WTC11 (cell line): ENCODE results near the gene ACAD9. TPM values are rescaled to one million over a fixed set of nuclear protein-coding genes. Genes with fewer than 3 reads are reported as not detected.

Experiments
- ATAC-seq: fragments of 200-7000 bp; cut with Tn5 transposase; 2 replicates; pipeline ENCODE4 v1.10.0; 2021; ENCODE audit warnings: mild to moderate bottlenecking, moderate library complexity
- CTCF ChIA-PET: fragments of 300-600 bp; sonication (Branson Sonifier 250); formaldehyde crosslinking; loops from one replicate; lab custom pipeline; 2021; ENCODE audit warnings: antibody characterized with exemption; lab: Charles Lee
- POLR2A ChIA-PET: fragments of 350-600 bp; sonication (Branson Sonifier 250); formaldehyde crosslinking; loops from one replicate; lab custom pipeline; 2021; ENCODE audit warnings: antibody characterized with exemption; lab: Charles Lee
- DNase-seq: peaks from one replicate; pipeline ENCODE4 v3.0.0; 2021; ENCODE audit warnings: low spot score
- H3K27ac Mint-ChIP-seq: 2 replicates; pipeline ENCODE4 v1.8.0; 2021; ENCODE audit warnings: mixed read lengths
- H3K27me3 Mint-ChIP-seq: 2 replicates; pipeline ENCODE4 v1.8.0; 2021; ENCODE audit warnings: low read depth, mild to moderate bottlenecking, moderate library complexity, mixed read lengths
- H3K36me3 Mint-ChIP-seq: 2 replicates; pipeline ENCODE4 v1.8.0; 2021; ENCODE audit warnings: mixed read lengths
- H3K4me1 Mint-ChIP-seq: 2 replicates; pipeline ENCODE4 v1.8.0; 2022; ENCODE audit warnings: mixed read lengths
- H3K4me3 Mint-ChIP-seq: 2 replicates; pipeline ENCODE4 v1.8.0; 2021; ENCODE audit warnings: mild to moderate bottlenecking, moderate library complexity, mixed read lengths
- H3K9me3 Mint-ChIP-seq: 2 replicates; pipeline ENCODE4 v1.8.0; 2021; ENCODE audit warnings: mixed read lengths
- EMX1 ChIP-seq: fragments of 250-450 bp; sonication (Bioruptor Pico); IDR thresholded peaks from 2 replicates; pipeline ENCODE4 v1.8.0; 2021; ENCODE audit warnings: mild to moderate bottlenecking
- ETV6 ChIP-seq: sonication (generic); formaldehyde crosslinking; IDR thresholded peaks from 2 replicates; pipeline ENCODE4 v1.8.1; 2022; ENCODE audit warnings: mild to moderate bottlenecking, missing genetic modification reagents
- FOXJ3 ChIP-seq: sonication (generic); formaldehyde crosslinking; IDR thresholded peaks from 2 replicates; pipeline ENCODE4 v1.9.0; 2021; ENCODE audit warnings: missing genetic modification reagents, mild to moderate bottlenecking, borderline replicate concordance
- GRHL2 ChIP-seq: fragments of 250-450 bp; sonication (Bioruptor Pico); IDR thresholded peaks from 2 replicates; pipeline ENCODE4 v1.8.0; 2022; ENCODE audit warnings: mild to moderate bottlenecking, moderate library complexity; ENCODE audit not compliant: insufficient replicate concordance, severe bottlenecking
- HMGXB4 ChIP-seq: sonication (generic); formaldehyde crosslinking; IDR thresholded peaks from 2 replicates; pipeline ENCODE4 v1.8.1; 2023; ENCODE audit warnings: mild to moderate bottlenecking, moderate library complexity, missing genetic modification reagents
- NR1H2 ChIP-seq: sonication (generic); formaldehyde crosslinking; IDR thresholded peaks from 2 replicates; pipeline ENCODE4 v1.9.0; 2021; ENCODE audit warnings: mild to moderate bottlenecking, moderate library complexity, missing genetic modification reagents
- OVOL2 ChIP-seq: fragments of 250-450 bp; sonication (Bioruptor Pico); IDR thresholded peaks from 2 replicates; pipeline ENCODE4 v1.9.0; 2021; ENCODE audit warnings: mild to moderate bottlenecking, borderline replicate concordance
- RORB ChIP-seq: fragments of 250-450 bp; sonication (Bioruptor Pico); IDR thresholded peaks from 2 replicates; pipeline ENCODE4 v1.9.0; 2021; ENCODE audit warnings: mild to moderate bottlenecking
- ZNF317 ChIP-seq: sonication (generic); formaldehyde crosslinking; IDR thresholded peaks from 2 replicates; pipeline ENCODE4 v1.8.1; 2023; ENCODE audit warnings: low read depth, mild to moderate bottlenecking, moderate library complexity, missing genetic modification reagents, borderline replicate concordance
- ZNF425 ChIP-seq: fragments of 250-450 bp; sonication (Bioruptor Pico); conservative IDR thresholded peaks from 2 replicates; pipeline ENCODE4 v1.9.0; 2021; ENCODE audit warnings: mild to moderate bottlenecking
- total RNA-seq: library from RNA; stranded (reverse); gene quantifications from 3 replicates; pipeline ENCODE4 v1.2.3, GENCODE V29; 2021
- TF ChIP-seq, protein P1 (sequence below): fragments of 250-450 bp; sonication (Bioruptor Pico); IDR thresholded peaks from 2 replicates; pipeline ENCODE4 v1.9.0; 2021; ENCODE audit warnings: mild to moderate bottlenecking
- TF ChIP-seq, protein P2 (sequence below): sonication (generic); formaldehyde crosslinking; IDR thresholded peaks from 2 replicates; pipeline ENCODE4 v1.8.1; 2022; ENCODE audit warnings: missing genetic modification reagents, borderline replicate concordance
- TF ChIP-seq, protein P3 (sequence below): sonication (generic); formaldehyde crosslinking; IDR thresholded peaks from 2 replicates; pipeline ENCODE4 v1.8.1; 2022; ENCODE audit warnings: low read depth, mild to moderate bottlenecking, moderate library complexity, missing genetic modification reagents, borderline replicate concordance
- TF ChIP-seq, protein P4 (sequence below): fragments of 250-450 bp; sonication (Bioruptor Pico); IDR thresholded peaks from 2 replicates; pipeline ENCODE4 v1.8.0; 2021; ENCODE audit warnings: mild to moderate bottlenecking
- TF ChIP-seq, protein P5 (sequence below): sonication (generic); formaldehyde crosslinking; conservative IDR thresholded peaks from 2 replicates; pipeline ENCODE4 v1.8.1; 2023; ENCODE audit warnings: mild to moderate bottlenecking, low read depth, missing genetic modification reagents, moderate library complexity
- TF ChIP-seq, protein P6 (sequence below): fragments of 200-600 bp; IDR thresholded peaks from 2 replicates; pipeline ENCODE4 v1.8.0; 2022; ENCODE audit warnings: antibody characterized with exemption

Gene ACAD9
- total RNA-seq, 1 experiment from 2014 or later, result 31.2 TPM

GRCh38 chr3:128859630-128860029 lies 19.8 kb upstream of the ACAD9 start (continued):
- no peak for TF ChIP-seq ZNF317 (CRISPR knock-in tag)
- no peak for TF ChIP-seq ETV6 (CRISPR knock-in tag)

- TF ChIP-seq, protein P1, sequence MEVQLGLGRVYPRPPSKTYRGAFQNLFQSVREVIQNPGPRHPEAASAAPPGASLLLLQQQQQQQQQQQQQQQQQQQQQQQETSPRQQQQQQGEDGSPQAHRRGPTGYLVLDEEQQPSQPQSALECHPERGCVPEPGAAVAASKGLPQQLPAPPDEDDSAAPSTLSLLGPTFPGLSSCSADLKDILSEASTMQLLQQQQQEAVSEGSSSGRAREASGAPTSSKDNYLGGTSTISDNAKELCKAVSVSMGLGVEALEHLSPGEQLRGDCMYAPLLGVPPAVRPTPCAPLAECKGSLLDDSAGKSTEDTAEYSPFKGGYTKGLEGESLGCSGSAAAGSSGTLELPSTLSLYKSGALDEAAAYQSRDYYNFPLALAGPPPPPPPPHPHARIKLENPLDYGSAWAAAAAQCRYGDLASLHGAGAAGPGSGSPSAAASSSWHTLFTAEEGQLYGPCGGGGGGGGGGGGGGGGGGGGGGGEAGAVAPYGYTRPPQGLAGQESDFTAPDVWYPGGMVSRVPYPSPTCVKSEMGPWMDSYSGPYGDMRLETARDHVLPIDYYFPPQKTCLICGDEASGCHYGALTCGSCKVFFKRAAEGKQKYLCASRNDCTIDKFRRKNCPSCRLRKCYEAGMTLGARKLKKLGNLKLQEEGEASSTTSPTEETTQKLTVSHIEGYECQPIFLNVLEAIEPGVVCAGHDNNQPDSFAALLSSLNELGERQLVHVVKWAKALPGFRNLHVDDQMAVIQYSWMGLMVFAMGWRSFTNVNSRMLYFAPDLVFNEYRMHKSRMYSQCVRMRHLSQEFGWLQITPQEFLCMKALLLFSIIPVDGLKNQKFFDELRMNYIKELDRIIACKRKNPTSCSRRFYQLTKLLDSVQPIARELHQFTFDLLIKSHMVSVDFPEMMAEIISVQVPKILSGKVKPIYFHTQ (CRISPR knock-in tag), result no peak
- TF ChIP-seq GRHL2 (CRISPR knock-in tag), result no peak
- TF ChIP-seq, protein P2, sequence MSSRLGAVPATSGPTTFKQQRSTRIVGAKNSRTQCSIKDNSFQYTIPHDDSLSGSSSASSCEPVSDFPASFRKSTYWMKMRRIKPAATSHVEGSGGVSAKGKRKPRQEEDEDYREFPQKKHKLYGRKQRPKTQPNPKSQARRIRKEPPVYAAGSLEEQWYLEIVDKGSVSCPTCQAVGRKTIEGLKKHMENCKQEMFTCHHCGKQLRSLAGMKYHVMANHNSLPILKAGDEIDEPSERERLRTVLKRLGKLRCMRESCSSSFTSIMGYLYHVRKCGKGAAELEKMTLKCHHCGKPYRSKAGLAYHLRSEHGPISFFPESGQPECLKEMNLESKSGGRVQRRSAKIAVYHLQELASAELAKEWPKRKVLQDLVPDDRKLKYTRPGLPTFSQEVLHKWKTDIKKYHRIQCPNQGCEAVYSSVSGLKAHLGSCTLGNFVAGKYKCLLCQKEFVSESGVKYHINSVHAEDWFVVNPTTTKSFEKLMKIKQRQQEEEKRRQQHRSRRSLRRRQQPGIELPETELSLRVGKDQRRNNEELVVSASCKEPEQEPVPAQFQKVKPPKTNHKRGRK (CRISPR knock-in tag), result no peak
- TF ChIP-seq, protein P3, sequence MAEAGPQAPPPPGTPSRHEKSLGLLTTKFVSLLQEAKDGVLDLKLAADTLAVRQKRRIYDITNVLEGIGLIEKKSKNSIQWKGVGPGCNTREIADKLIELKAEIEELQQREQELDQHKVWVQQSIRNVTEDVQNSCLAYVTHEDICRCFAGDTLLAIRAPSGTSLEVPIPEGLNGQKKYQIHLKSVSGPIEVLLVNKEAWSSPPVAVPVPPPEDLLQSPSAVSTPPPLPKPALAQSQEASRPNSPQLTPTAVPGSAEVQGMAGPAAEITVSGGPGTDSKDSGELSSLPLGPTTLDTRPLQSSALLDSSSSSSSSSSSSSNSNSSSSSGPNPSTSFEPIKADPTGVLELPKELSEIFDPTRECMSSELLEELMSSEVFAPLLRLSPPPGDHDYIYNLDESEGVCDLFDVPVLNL (CRISPR knock-in tag), result no peak
- TF ChIP-seq EMX1, result no peak
- TF ChIP-seq HMGXB4 (CRISPR knock-in tag), result no peak
- no peak for TF ChIP-seq ZNF425 (CRISPR knock-in tag)
- no peak for TF ChIP-seq OVOL2 (CRISPR knock-in tag)
- TF ChIP-seq RORB (CRISPR knock-in tag), result no peak
- TF ChIP-seq NR1H2 (CRISPR knock-in tag), result no peak
- TF ChIP-seq ZNF317 (CRISPR knock-in tag), result no peak
- ChIA-PET POLR2A (no interaction called here), CTCF (no interaction called here)
- no peak for DNase-seq
- Mint-ChIP-seq H3K4me1 (peaks cover 15% of the 10 kb centered on the region), H3K4me3 (no peak overlapping the region), H3K27me3 (peaks cover 26% of the 10 kb centered on the region), H3K9me3 (peaks cover 56% of the 10 kb centered on the region), H3K27ac (no peak overlapping the region), H3K36me3 (peaks cover 45% of the 10 kb centered on the region)
- ATAC-seq, result no peak
Measured at GRCh38 chr3:128861491-128861890, 17.9 kb upstream of the ACAD9 start.

DNA sequence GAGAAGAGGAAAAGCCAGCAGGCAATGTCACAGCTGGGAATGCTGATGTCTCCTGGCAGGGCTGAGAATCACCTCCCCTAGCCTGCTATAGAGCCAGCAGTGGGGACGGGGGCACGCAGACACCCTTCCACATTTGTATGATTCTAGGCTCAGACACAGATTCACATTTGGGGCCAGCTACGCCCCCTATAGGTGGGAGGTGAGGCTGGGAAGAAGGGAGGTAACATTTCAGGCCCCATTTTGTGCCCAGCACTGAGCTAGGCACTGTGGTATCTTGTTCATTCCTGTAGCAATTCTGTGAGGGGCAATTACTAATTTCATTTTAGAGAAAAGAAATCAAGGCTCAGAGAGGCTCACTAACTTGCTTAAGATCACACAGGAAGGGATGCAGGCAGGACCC lies 15.9 kb upstream of the ACAD9 start:
- H3K27ac Mint-ChIP-seq, result no peak overlapping the region; the same call in 1 of the 2 replicates
- no peak for DNase-seq
- no peak overlapping the region for H3K4me3 Mint-ChIP-seq
- H3K9me3 Mint-ChIP-seq, result peaks cover 38% of the 10 kb centered on the region
- H3K4me1 Mint-ChIP-seq, result peaks cover 15% of the 10 kb centered on the region
- peaks cover 31% of the 10 kb centered on the region for H3K36me3 Mint-ChIP-seq
- CTCF ChIA-PET, result interaction anchor here (0.6 to 1.4 kb wide), 13 partner anchors 12 to 291 kb away, joined by 3 to 11 read pairs (median 4); partner anchors contain the start of gene ACAD9
- POLR2A ChIA-PET, result no interaction called here
- H3K27me3 Mint-ChIP-seq, result peaks cover 15% of the 10 kb centered on the region
- ATAC-seq, result no peak; the same call in 1 of the 2 replicates
- TF ChIP-seq, protein P4, sequence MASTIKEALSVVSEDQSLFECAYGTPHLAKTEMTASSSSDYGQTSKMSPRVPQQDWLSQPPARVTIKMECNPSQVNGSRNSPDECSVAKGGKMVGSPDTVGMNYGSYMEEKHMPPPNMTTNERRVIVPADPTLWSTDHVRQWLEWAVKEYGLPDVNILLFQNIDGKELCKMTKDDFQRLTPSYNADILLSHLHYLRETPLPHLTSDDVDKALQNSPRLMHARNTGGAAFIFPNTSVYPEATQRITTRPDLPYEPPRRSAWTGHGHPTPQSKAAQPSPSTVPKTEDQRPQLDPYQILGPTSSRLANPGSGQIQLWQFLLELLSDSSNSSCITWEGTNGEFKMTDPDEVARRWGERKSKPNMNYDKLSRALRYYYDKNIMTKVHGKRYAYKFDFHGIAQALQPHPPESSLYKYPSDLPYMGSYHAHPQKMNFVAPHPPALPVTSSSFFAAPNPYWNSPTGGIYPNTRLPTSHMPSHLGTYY (CRISPR knock-in tag), result no peak
- TF ChIP-seq FOXJ3 (CRISPR knock-in tag), result no peak
- TF ChIP-seq, protein P5, sequence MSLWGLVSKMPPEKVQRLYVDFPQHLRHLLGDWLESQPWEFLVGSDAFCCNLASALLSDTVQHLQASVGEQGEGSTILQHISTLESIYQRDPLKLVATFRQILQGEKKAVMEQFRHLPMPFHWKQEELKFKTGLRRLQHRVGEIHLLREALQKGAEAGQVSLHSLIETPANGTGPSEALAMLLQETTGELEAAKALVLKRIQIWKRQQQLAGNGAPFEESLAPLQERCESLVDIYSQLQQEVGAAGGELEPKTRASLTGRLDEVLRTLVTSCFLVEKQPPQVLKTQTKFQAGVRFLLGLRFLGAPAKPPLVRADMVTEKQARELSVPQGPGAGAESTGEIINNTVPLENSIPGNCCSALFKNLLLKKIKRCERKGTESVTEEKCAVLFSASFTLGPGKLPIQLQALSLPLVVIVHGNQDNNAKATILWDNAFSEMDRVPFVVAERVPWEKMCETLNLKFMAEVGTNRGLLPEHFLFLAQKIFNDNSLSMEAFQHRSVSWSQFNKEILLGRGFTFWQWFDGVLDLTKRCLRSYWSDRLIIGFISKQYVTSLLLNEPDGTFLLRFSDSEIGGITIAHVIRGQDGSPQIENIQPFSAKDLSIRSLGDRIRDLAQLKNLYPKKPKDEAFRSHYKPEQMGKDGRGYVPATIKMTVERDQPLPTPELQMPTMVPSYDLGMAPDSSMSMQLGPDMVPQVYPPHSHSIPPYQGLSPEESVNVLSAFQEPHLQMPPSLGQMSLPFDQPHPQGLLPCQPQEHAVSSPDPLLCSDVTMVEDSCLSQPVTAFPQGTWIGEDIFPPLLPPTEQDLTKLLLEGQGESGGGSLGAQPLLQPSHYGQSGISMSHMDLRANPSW (CRISPR knock-in tag), result no peak
- TF ChIP-seq, protein P6, sequence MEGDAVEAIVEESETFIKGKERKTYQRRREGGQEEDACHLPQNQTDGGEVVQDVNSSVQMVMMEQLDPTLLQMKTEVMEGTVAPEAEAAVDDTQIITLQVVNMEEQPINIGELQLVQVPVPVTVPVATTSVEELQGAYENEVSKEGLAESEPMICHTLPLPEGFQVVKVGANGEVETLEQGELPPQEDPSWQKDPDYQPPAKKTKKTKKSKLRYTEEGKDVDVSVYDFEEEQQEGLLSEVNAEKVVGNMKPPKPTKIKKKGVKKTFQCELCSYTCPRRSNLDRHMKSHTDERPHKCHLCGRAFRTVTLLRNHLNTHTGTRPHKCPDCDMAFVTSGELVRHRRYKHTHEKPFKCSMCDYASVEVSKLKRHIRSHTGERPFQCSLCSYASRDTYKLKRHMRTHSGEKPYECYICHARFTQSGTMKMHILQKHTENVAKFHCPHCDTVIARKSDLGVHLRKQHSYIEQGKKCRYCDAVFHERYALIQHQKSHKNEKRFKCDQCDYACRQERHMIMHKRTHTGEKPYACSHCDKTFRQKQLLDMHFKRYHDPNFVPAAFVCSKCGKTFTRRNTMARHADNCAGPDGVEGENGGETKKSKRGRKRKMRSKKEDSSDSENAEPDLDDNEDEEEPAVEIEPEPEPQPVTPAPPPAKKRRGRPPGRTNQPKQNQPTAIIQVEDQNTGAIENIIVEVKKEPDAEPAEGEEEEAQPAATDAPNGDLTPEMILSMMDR, result peak; percentile 59
